ENCODE data around the gene KDM2A. TPM values are rescaled to one million over a fixed set of nuclear protein-coding genes. Genes with fewer than 3 reads are reported as not detected.
"Not testable (repeated sequence)": the region's sequence is repeated elsewhere in the genome, so short reads cannot be mapped to it uniquely, and the experiment has no call there.

The KDM2A gene
- total RNA-seq, 1 experiment from 2014 or later: 122 TPM

GRCh38 chr11:67199751-67200150 lies 80.7 kb downstream of the KDM2A start:
- CTCF ChIA-PET: no interaction called here
- POLR2A ChIA-PET: no interaction called here
- no TSS peak for BruUV-seq (replicated peaks)
- H3K9me3 Mint-ChIP-seq (ENCODE audit: unreplicated experiment): no peaks in the 10 kb centered on the region
- H3K27ac Mint-ChIP-seq (ENCODE audit: unreplicated experiment): no peak overlapping the region
- no peaks in the 10 kb centered on the region for H3K27me3 Mint-ChIP-seq (ENCODE audit: insufficient read depth, unreplicated experiment)
- peaks cover 70% of the 10 kb centered on the region for H3K36me3 Mint-ChIP-seq (ENCODE audit: insufficient read depth, unreplicated experiment)
- H3K4me1 ChIP-seq: no peaks in the 10 kb centered on the region
- no peak overlapping the region for H3K4me3 ChIP-seq (ENCODE audit: low read depth, low read length)
- intact Hi-C loops (cut with micrococcal nuclease; ENCODE audit: unreplicated experiment): no loop called here
- H3K4me3 Mint-ChIP-seq (ENCODE audit: unreplicated experiment): no peak overlapping the region
- no peak for TF ChIP-seq CTCF (IDR thresholded peaks at IDR 0.05; ENCODE audit: insufficient read depth in 1 of 2, low read depth in 1 of 2, low read length in 1 of 2, severe bottlenecking in 1 of 2, unreplicated experiment in 1 of 2)
- peaks cover 14% of the 10 kb centered on the region for H3K4me1 Mint-ChIP-seq (ENCODE audit: low read depth, unreplicated experiment)
- peaks cover 6% of the 10 kb centered on the region for H3K36me3 ChIP-seq (ENCODE audit: control insufficient read depth, insufficient read depth, low read length)
- no peak for DNase-seq
- H3K9me3 ChIP-seq: no peaks in the 10 kb centered on the region
- no peaks in the 10 kb centered on the region for H3K27me3 ChIP-seq (replicated peaks; ENCODE audit: control insufficient read depth, insufficient read depth, low read length)

GRCh38 chr11:67202028-67202427 lies 83.0 kb downstream of the KDM2A start:
- H3K9me3 ChIP-seq: no peaks in the 10 kb centered on the region
- H3K4me3 ChIP-seq (ENCODE audit: low read depth, low read length): no peak overlapping the region
- H3K27me3 ChIP-seq (replicated peaks; ENCODE audit: control insufficient read depth, insufficient read depth, low read length): no peaks in the 10 kb centered on the region
- Mint-ChIP-seq H3K4me3 (ENCODE audit: unreplicated experiment) (no peak overlapping the region), H3K9me3 (ENCODE audit: unreplicated experiment) (no peaks in the 10 kb centered on the region), H3K4me1 (ENCODE audit: low read depth, unreplicated experiment) (peaks cover 13% of the 10 kb centered on the region), H3K27ac (ENCODE audit: unreplicated experiment) (no peak overlapping the region), H3K36me3 (ENCODE audit: insufficient read depth, unreplicated experiment) (peaks cover 70% of the 10 kb centered on the region), H3K27me3 (ENCODE audit: insufficient read depth, unreplicated experiment) (no peaks in the 10 kb centered on the region)
- H3K4me1 ChIP-seq: no peaks in the 10 kb centered on the region
- ChIA-PET POLR2A (interaction anchor here (1.0 kb wide), 1 partner anchor 37 kb away, joined by 3 read pairs; no protein-coding TSS in a partner anchor), CTCF (interaction anchor here (0.7 kb wide), 2 partner anchors 38 to 411 kb away, joined by 3 to 8 read pairs; no protein-coding TSS in a partner anchor)
- intact Hi-C loops (cut with micrococcal nuclease; ENCODE audit: unreplicated experiment): no loop called here
- no TSS peak for BruUV-seq (replicated peaks)
- peaks cover 2% of the 10 kb centered on the region for H3K36me3 ChIP-seq (ENCODE audit: control insufficient read depth, insufficient read depth, low read length)
- DNase-seq: no peak
- TF ChIP-seq CTCF (IDR thresholded peaks at IDR 0.05; ENCODE audit: insufficient read depth in 1 of 2, low read depth in 1 of 2, low read length in 1 of 2, severe bottlenecking in 1 of 2, unreplicated experiment in 1 of 2): no peak

GRCh38 chr11:67204822-67205221 lies 85.8 kb downstream of the KDM2A start:
- DNase-seq: no peak
- CTCF ChIA-PET: no interaction called here
- H3K9me3 Mint-ChIP-seq (ENCODE audit: unreplicated experiment): no peaks in the 10 kb centered on the region
- H3K4me1 Mint-ChIP-seq (ENCODE audit: low read depth, unreplicated experiment): peaks cover 13% of the 10 kb centered on the region
- BruUV-seq (replicated peaks): no TSS peak
- no peak overlapping the region for H3K4me3 ChIP-seq (ENCODE audit: low read depth, low read length)
- H3K27me3 ChIP-seq (replicated peaks; ENCODE audit: control insufficient read depth, insufficient read depth, low read length): no peaks in the 10 kb centered on the region
- H3K27ac Mint-ChIP-seq (ENCODE audit: unreplicated experiment): no peak overlapping the region
- POLR2A ChIA-PET: no interaction called here
- no peaks in the 10 kb centered on the region for H3K4me1 ChIP-seq
- no peaks in the 10 kb centered on the region for H3K27me3 Mint-ChIP-seq (ENCODE audit: insufficient read depth, unreplicated experiment)
- no peaks in the 10 kb centered on the region for H3K9me3 ChIP-seq
- peaks cover 67% of the 10 kb centered on the region for H3K36me3 Mint-ChIP-seq (ENCODE audit: insufficient read depth, unreplicated experiment)
- no peak for TF ChIP-seq CTCF (IDR thresholded peaks at IDR 0.05; ENCODE audit: insufficient read depth in 1 of 2, low read depth in 1 of 2, low read length in 1 of 2, severe bottlenecking in 1 of 2, unreplicated experiment in 1 of 2)
- intact Hi-C loops (cut with micrococcal nuclease; ENCODE audit: unreplicated experiment): no loop called here
- H3K36me3 ChIP-seq (ENCODE audit: control insufficient read depth, insufficient read depth, low read length): peaks cover 2% of the 10 kb centered on the region
- no peak overlapping the region for H3K4me3 Mint-ChIP-seq (ENCODE audit: unreplicated experiment)

- H3K27me3 Mint-ChIP-seq (ENCODE audit: insufficient read depth, unreplicated experiment); H3K27ac Mint-ChIP-seq (ENCODE audit: unreplicated experiment); H3K4me3 ChIP-seq (ENCODE audit: low read depth, low read length); H3K9me3 Mint-ChIP-seq (ENCODE audit: unreplicated experiment); H3K9me3 ChIP-seq; H3K27me3 ChIP-seq (replicated peaks; ENCODE audit: control insufficient read depth, insufficient read depth, low read length); intact Hi-C loops (cut with micrococcal nuclease; ENCODE audit: unreplicated experiment); H3K4me3 Mint-ChIP-seq (ENCODE audit: unreplicated experiment); DNase-seq; H3K36me3 ChIP-seq (ENCODE audit: control insufficient read depth, insufficient read depth, low read length); H3K4me1 ChIP-seq; CTCF ChIA-PET; BruUV-seq (replicated peaks): not testable (repeated sequence)
- H3K36me3 Mint-ChIP-seq (ENCODE audit: insufficient read depth, unreplicated experiment): peaks cover 71% of the 10 kb centered on the region
- H3K4me1 Mint-ChIP-seq (ENCODE audit: low read depth, unreplicated experiment): peaks cover 18% of the 10 kb centered on the region
- POLR2A ChIA-PET: interaction anchor here (1.3 kb wide), 1 partner anchor 30 kb away, joined by 8 read pairs; no protein-coding TSS in a partner anchor
Observed at GRCh38 chr11:67209222-67209621, 90.2 kb downstream of the KDM2A start.
